PC-3 (cell line): Measurements from ENCODE around the gene EPS8.

Experiments
- CTCF ChIP-seq: fragments of 300-600 bp; sonication (generic); conservative IDR thresholded peaks from 2 replicates; pipeline ENCODE4 v1.5.1; 2017; ENCODE audit warnings: antibody characterized with exemption, low read depth, mild to moderate bottlenecking, low read length
- EZH2phosphoT487 ChIP-seq: fragments of 300-600 bp; sonication (generic); IDR thresholded peaks from 2 replicates; pipeline ENCODE4 v1.6.1; 2018; ENCODE audit warnings: mild to moderate bottlenecking, antibody characterized with exemption, low read length, borderline replicate concordance

GRCh38 chr12:15823360-15824128 is 34.4 kb upstream of the EPS8 start:
- no peak for TF ChIP-seq CTCF
- no peak for TF ChIP-seq EZH2phosphoT487
